HuH-7 (cell line): ENCODE data around the gene OLFML1.

Source experiments
- DNase-seq: peaks from one replicate; pipeline ENCODE4 v3.0.0; 2011; ENCODE audit warnings: low spot score

OLFML1 gene

DNA sequence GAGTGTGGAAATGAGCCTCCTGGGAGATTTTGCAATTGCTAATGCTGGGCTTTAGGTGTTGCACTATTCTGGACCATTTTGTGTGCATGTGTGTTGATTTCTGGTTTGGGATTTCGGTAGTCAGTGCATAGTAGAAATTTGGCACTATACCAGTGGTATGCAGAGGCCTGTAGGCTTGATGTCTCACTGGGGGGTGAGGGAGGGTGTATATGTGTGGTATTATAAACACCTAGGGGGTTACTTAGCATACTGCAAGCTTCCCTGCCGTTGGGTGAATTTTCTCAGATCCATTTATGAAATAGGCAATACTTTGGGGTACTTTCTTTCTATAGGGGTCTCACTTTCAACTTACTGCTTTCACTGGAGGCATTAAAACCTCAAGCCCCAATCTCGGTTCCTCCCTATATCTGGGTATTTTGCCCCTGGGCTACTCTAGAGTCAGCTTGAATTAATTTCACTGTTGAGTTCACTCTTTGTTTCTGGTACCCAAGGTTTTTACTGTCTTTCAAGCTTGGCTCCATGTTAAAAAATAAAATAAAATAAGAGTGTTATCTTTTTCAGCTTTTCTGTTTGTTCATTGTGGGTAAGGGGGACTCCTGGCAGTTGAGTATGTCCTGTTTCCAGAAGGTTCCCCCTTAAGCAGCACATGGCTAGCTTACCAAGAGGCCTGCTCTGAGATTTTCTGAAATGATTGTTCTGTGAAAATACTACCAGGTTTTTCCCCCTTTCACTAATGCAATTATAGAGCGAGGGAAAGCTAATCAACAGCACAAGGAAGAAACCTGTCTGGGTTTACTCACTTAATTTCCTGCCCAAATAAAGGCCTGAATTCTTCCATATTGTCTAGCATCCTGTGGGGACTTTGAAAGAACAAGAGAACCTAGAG lies 74.3 kb downstream of the OLFML1 start:
- no peak for DNase-seq
